Ammon's horn (tissue), 1 donor: ENCODE results near the gene TBC1D13.
"Not testable (repeated sequence)": the region's sequence is repeated elsewhere in the genome, so short reads cannot be mapped to it uniquely, and the experiment has no call there.

Experiments
- DNase-seq: peaks from one replicate; pipeline ENCODE4 v3.0.0-alpha.2; 2016; ENCODE audit warnings: low spot score

Gene TBC1D13

GRCh38 chr9:128785427-128785826 lies 1.6 kb upstream of the TBC1D13 start:
- DNase-seq: no peak

GRCh38 chr9:128787659-128788058 lies 606 bp downstream of the TBC1D13 start:
- no peak for DNase-seq

- no peak for DNase-seq
These were observed 1.4 kb downstream of the TBC1D13 start for GRCh38 chr9:128788445-128788844.

- DNase-seq: no peak
These were observed 3.5 kb downstream of the TBC1D13 start for GRCh38 chr9:128790536-128790935.

GRCh38 chr9:128792134-128792533 lies 5.1 kb downstream of the TBC1D13 start:
- DNase-seq: no peak

GRCh38 chr9:128792978-128793686 lies 6.1 kb downstream of the TBC1D13 start:
- no peak for DNase-seq

- DNase-seq: not testable (repeated sequence)
These were observed 7.9 kb downstream of the TBC1D13 start for GRCh38 chr9:128794961-128795360.

GRCh38 chr9:128798896-128799295 lies 11.8 kb downstream of the TBC1D13 start:
- no peak for DNase-seq

- DNase-seq: no peak
These were observed 13.0 kb downstream of the TBC1D13 start for GRCh38 chr9:128800061-128800460.

GRCh38 chr9:128802482-128802881 lies 15.4 kb downstream of the TBC1D13 start:
- DNase-seq: no peak

- peak; percentile 70 for DNase-seq
These were observed 18.6 kb downstream of the TBC1D13 start for GRCh38 chr9:128805661-128806060.

GRCh38 chr9:128807827-128808226 lies 20.8 kb downstream of the TBC1D13 start:
- no peak for DNase-seq

GRCh38 chr9:128808543-128808942 lies 21.5 kb downstream of the TBC1D13 start:
- DNase-seq: no peak

- no peak for DNase-seq
These were observed 22.1 kb downstream of the TBC1D13 start for GRCh38 chr9:128809036-128809599.

GRCh38 chr9:128809831-128810230 lies 22.8 kb downstream of the TBC1D13 start:
- no peak for DNase-seq

GRCh38 chr9:128810873-128811272 lies 23.8 kb downstream of the TBC1D13 start:
- no peak for DNase-seq

GRCh38 chr9:128818099-128818838 lies 31.2 kb downstream of the TBC1D13 start, which contains the start of gene ENDOG:
TSS of gene ENDOG (plus strand) at chr9:128818500. CDS start at chr9:128818685, 185 bp downstream.
- peak; percentile 99 for DNase-seq

GRCh38 chr9:128818839-128819715 lies 32.0 kb downstream of the TBC1D13 start:
- DNase-seq: peak; percentile 45

GRCh38 chr9:128819716-128820664 lies 32.9 kb downstream of the TBC1D13 start:
- DNase-seq: peak; percentile 69

- DNase-seq: no peak
These were observed 33.9 kb downstream of the TBC1D13 start for GRCh38 chr9:128820665-128821583.
